ENCODE results near the gene OLFML1. TPM values are rescaled to one million over a fixed set of nuclear protein-coding genes. Genes with fewer than 3 reads are reported as not detected.

The OLFML1 gene
- total RNA-seq, 4 donors from 2014 or later = 1.2 to 5.3 (median 2.2) TPM

GRCh38 chr11:7538031-7538430 lies 52.7 kb downstream of the OLFML1 start:
- no peaks in the 10 kb centered on the region for H3K27me3 ChIP-seq
- 41% methylated on average over 8 of the region's 8 CpGs for WGBS
- H3K27ac ChIP-seq = peak overlapping the region; percentile 80
- TF ChIP-seq EP300 (IDR thresholded peaks at IDR 0.05) (no peak), POLR2A (IDR thresholded peaks at IDR 0.05) (peak in 1 of 2 donors; percentile 54)
- TF ChIP-seq, protein P1, sequence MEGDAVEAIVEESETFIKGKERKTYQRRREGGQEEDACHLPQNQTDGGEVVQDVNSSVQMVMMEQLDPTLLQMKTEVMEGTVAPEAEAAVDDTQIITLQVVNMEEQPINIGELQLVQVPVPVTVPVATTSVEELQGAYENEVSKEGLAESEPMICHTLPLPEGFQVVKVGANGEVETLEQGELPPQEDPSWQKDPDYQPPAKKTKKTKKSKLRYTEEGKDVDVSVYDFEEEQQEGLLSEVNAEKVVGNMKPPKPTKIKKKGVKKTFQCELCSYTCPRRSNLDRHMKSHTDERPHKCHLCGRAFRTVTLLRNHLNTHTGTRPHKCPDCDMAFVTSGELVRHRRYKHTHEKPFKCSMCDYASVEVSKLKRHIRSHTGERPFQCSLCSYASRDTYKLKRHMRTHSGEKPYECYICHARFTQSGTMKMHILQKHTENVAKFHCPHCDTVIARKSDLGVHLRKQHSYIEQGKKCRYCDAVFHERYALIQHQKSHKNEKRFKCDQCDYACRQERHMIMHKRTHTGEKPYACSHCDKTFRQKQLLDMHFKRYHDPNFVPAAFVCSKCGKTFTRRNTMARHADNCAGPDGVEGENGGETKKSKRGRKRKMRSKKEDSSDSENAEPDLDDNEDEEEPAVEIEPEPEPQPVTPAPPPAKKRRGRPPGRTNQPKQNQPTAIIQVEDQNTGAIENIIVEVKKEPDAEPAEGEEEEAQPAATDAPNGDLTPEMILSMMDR (IDR thresholded peaks at IDR 0.05) = peak; percentile 3 to 13
- no peak for DNase-seq (ENCODE audit: low spot score in 2 of 2)
- H3K9me3 ChIP-seq = no peaks in the 10 kb centered on the region
- no peaks in the 10 kb centered on the region for H3K36me3 ChIP-seq
- no peak overlapping the region for H3K4me3 ChIP-seq
- H3K4me1 ChIP-seq = peaks cover 52% of the 10 kb centered on the region

DNA sequence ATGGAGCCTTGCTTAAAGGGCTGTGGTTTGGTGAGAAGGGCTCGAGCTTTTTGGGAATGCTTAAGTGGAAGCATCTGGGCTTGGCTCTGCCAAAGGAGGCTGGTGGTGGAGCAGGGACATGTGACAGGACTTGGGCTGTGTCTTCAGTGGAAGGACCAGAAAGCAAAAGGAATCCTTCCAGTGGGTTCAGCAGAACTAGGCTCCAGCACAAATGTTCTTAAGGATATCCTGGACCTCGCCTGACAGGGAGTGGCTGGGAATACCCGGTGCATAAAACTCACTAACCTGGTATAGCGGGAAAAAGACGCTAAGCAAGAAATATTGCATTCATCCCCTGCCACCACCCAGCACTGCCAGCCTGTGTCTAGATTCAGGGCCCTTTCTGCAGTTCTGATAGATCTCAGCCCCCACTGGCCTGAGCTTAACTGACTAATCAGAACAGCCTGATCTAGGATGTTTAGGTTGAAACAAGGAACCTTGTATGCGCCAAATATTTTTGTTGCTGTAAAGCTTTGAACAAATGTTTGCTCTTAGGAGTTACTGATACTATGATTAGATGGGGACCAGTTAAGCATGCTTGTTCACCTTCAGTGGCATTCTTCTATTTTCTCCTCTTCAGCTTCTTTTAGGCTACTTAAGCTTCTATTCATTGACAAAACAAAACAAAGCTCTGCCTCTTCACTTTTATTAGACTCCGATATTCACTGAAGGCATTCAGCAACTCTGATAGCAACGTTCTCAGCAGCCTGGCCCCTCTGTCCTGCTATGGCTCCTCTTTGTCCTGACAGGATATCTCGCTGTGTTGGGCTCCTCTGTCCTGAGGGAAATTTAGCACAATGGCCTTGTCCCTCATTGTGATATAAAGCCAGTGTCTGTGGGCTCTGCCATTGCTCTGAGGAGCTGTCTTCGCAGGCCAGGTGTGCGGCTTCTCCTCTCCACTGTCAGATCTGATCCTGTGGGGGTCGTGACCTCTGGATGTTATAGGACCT lies 53.5 kb downstream of the OLFML1 start:
- peaks cover 59% of the 10 kb centered on the region for H3K4me1 ChIP-seq
- no peak for DNase-seq (ENCODE audit: low spot score in 2 of 2)

GRCh38 chr11:7540830-7541555 lies 55.7 kb downstream of the OLFML1 start:
- DNase-seq (ENCODE audit: low spot score in 2 of 2) = no peak
- H3K27ac ChIP-seq = peak overlapping the region; percentile 54
- H3K36me3 ChIP-seq = no peaks in the 10 kb centered on the region
- peaks cover 63% of the 10 kb centered on the region for H3K4me1 ChIP-seq
- H3K27me3 ChIP-seq = no peaks in the 10 kb centered on the region
- H3K4me3 ChIP-seq = no peak overlapping the region
- TF ChIP-seq, protein P1 (IDR thresholded peaks at IDR 0.05) = no peak
- TF ChIP-seq POLR2AphosphoS5 (IDR thresholded peaks at IDR 0.05) (no peak), EP300 (IDR thresholded peaks at IDR 0.05) (no peak), POLR2A (IDR thresholded peaks at IDR 0.05) (no peak)
- 80% methylated on average over 8 of the region's 8 CpGs for WGBS
- no peaks in the 10 kb centered on the region for H3K9me3 ChIP-seq

More for the DNA sequence above, 53.5 kb downstream of the OLFML1 start:
- TF ChIP-seq POLR2AphosphoS5 (IDR thresholded peaks at IDR 0.05) = peak in 1 of 3 donors; percentile 42
- TF ChIP-seq POLR2A (IDR thresholded peaks at IDR 0.05) = no peak
- Histone ChIP-seq H3K9me3 (no peaks in the 10 kb centered on the region), H3K4me3 (no peak overlapping the region), H3K27me3 (no peaks in the 10 kb centered on the region), H3K36me3 (no peaks in the 10 kb centered on the region), H3K27ac (peak overlapping the region; percentile 80)
- 60% methylated on average over 12 of the region's 12 CpGs for WGBS

- no peaks in the 10 kb centered on the region for H3K36me3 ChIP-seq
- 100% methylated on average over 1 of the region's 1 CpG for WGBS
- peaks cover 65% of the 10 kb centered on the region for H3K4me1 ChIP-seq
These were observed 58.0 kb downstream of the OLFML1 start for GRCh38 chr11:7543302-7543701.

DNA sequence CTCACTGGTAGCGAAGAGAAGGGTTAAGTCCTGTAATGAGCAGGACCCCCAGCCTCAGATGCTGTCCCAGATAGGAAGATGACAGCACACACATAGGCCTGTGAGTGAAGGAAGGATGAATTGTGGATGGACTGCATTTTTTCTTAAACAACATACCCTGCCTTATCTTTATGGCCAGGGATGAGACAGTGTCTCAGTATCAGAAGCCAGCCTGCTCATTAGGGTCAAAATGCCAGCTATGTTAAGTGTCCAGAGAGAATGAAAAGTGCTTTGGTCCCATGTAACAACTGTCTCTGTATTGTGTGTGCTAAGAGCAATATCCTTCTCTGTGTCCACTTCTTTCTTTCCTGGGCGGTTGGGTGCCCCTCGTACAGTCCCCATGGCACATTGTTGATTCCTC lies 58.7 kb downstream of the OLFML1 start:
- DNase-seq (ENCODE audit: low spot score in 2 of 2) = no peak
- 96% methylated on average over 3 of the region's 3 CpGs for WGBS
- peaks cover 62% of the 10 kb centered on the region for H3K4me1 ChIP-seq
- H3K9me3 ChIP-seq = no peaks in the 10 kb centered on the region
- H3K27me3 ChIP-seq = no peaks in the 10 kb centered on the region
- no peak for TF ChIP-seq POLR2AphosphoS5 (IDR thresholded peaks at IDR 0.05)
- TF ChIP-seq EP300 (IDR thresholded peaks at IDR 0.05) = no peak
- TF ChIP-seq, protein P1 (IDR thresholded peaks at IDR 0.05) = no peak
- TF ChIP-seq POLR2A (IDR thresholded peaks at IDR 0.05) = no peak
- no peaks in the 10 kb centered on the region for H3K36me3 ChIP-seq
- no peak overlapping the region for H3K27ac ChIP-seq
- H3K4me3 ChIP-seq = no peak overlapping the region

More at GRCh38 chr11:7543302-7543701, 58.0 kb downstream of the OLFML1 start:
- Histone ChIP-seq H3K27me3 (no peaks in the 10 kb centered on the region), H3K4me3 (no peak overlapping the region), H3K27ac (no peak overlapping the region), H3K9me3 (no peaks in the 10 kb centered on the region)
- DNase-seq (ENCODE audit: low spot score in 2 of 2) = no peak
- no peak for TF ChIP-seq POLR2A (IDR thresholded peaks at IDR 0.05)
- no peak for TF ChIP-seq POLR2AphosphoS5 (IDR thresholded peaks at IDR 0.05)
- no peak for TF ChIP-seq EP300 (IDR thresholded peaks at IDR 0.05)
- TF ChIP-seq, protein P1 (IDR thresholded peaks at IDR 0.05) = no peak

Data from suprapubic skin (tissue), 4 donors.